ENCODE data around the gene TEX2. TPM values are rescaled to one million over a fixed set of nuclear protein-coding genes. Genes with fewer than 3 reads are reported as not detected.
"Not testable (repeated sequence)": the region's sequence is repeated elsewhere in the genome, so short reads cannot be mapped to it uniquely, and the experiment has no call there.

Gene TEX2
- total RNA-seq, 4 donors from 2014 or later: 26.8 to 51.7 (median 44.9) TPM

- Histone ChIP-seq H3K4me3 (no peak overlapping the region), H3K9me3 (no peaks in the 10 kb centered on the region), H3K4me1 (peaks cover 0 to 30% (median 5%) of the 10 kb centered on the region in 4 donors)
Measured at GRCh38 chr17:64125937-64126336, 137.1 kb downstream of the TEX2 start.

GRCh38 chr17:64124609-64125008, 138.5 kb downstream of the TEX2 start:
- Histone ChIP-seq H3K27me3 (no peaks in the 10 kb centered on the region), H3K4me3 (no peak overlapping the region), H3K9me3 (no peaks in the 10 kb centered on the region), H3K36me3 (no peaks in the 10 kb centered on the region), H3K4me1 (peaks cover 0 to 28% (median 11%) of the 10 kb centered on the region in 4 donors), H3K27ac (no peak overlapping the region)
- TF ChIP-seq CTCF (IDR thresholded peaks at IDR 0.05) (no peak), POLR2A (IDR thresholded peaks at IDR 0.05) (no peak)
- DNase-seq: no peak

More at GRCh38 chr17:64125937-64126336, 137.1 kb downstream of the TEX2 start:
- Histone ChIP-seq H3K36me3 (no peaks in the 10 kb centered on the region), H3K27ac (no peak overlapping the region), H3K27me3 (no peaks in the 10 kb centered on the region)
- no peak for TF ChIP-seq CTCF (IDR thresholded peaks at IDR 0.05)
- no peak for TF ChIP-seq POLR2A (IDR thresholded peaks at IDR 0.05)
- DNase-seq: no peak

GRCh38 chr17:64123114-64123513, 139.9 kb downstream of the TEX2 start:
- Histone ChIP-seq H3K27me3 (no peaks in the 10 kb centered on the region), H3K27ac (no peak overlapping the region), H3K4me1 (peaks cover 0 to 29% (median 9%) of the 10 kb centered on the region in 4 donors), H3K4me3 (no peak overlapping the region), H3K9me3 (no peaks in the 10 kb centered on the region), H3K36me3 (no peaks in the 10 kb centered on the region)
- DNase-seq: no peak
- TF ChIP-seq POLR2A (IDR thresholded peaks at IDR 0.05) (no peak), CTCF (IDR thresholded peaks at IDR 0.05) (no peak)

GRCh38 chr17:64120972-64121786, 141.9 kb downstream of the TEX2 start:
- H3K4me1 ChIP-seq: peaks cover 0 to 23% (median 9%) of the 10 kb centered on the region in 4 donors
- not testable (repeated sequence) for DNase-seq, H3K4me3 ChIP-seq

GRCh38 chr17:64120159-64120810, 142.8 kb downstream of the TEX2 start:
- Histone ChIP-seq H3K4me3 (no peak overlapping the region), H3K27ac (peak overlapping the region in 2 of 4 donors; percentile 59 to 64), H3K27me3 (no peaks in the 10 kb centered on the region), H3K36me3 (no peaks in the 10 kb centered on the region), H3K4me1 (peaks cover 0 to 23% (median 9%) of the 10 kb centered on the region in 4 donors), H3K9me3 (no peaks in the 10 kb centered on the region)
- TF ChIP-seq CTCF (IDR thresholded peaks at IDR 0.05) (no peak), POLR2A (IDR thresholded peaks at IDR 0.05) (no peak)
- no peak for DNase-seq

More at GRCh38 chr17:64120972-64121786, 141.9 kb downstream of the TEX2 start:
- peak overlapping the region in 2 of 4 donors; percentile 59 to 64 for H3K27ac ChIP-seq
- H3K27me3 ChIP-seq, H3K36me3 ChIP-seq, H3K9me3 ChIP-seq: not testable (repeated sequence)

All from Peyer's patch (tissue), 4 donors.